ENCODE data around the gene ALKBH5.

The ALKBH5 gene

GRCh38 chr17:18148586-18148985 lies 35.0 kb upstream of the ALKBH5 start:
- Histone ChIP-seq H3K4me3 (ENCODE audit: low read depth, low read length, poor library complexity, severe bottlenecking) (no peak overlapping the region), H3K9me3 (ENCODE audit: low read length) (no peaks in the 10 kb centered on the region), H3K27ac (ENCODE audit: low read depth, low read length, poor library complexity, severe bottlenecking) (no peak overlapping the region), H3K9ac (ENCODE audit: low read length) (no peak overlapping the region), H3K36me3 (ENCODE audit: insufficient read depth, low read length) (no peaks in the 10 kb centered on the region), H3K79me2 (ENCODE audit: insufficient read depth, low read length) (no peaks in the 10 kb centered on the region), H3K4me2 (ENCODE audit: low read length) (no peak overlapping the region), H3K27me3 (ENCODE audit: insufficient read depth, low read length) (peaks cover 4% of the 10 kb centered on the region; the same call in 1 of the 2 replicates), H3F3A (ENCODE audit: insufficient read depth, low read length) (no peaks in the 10 kb centered on the region), H4K20me1 (ENCODE audit: insufficient read depth, low read length) (no peaks in the 10 kb centered on the region), H3K4me1 (ENCODE audit: insufficient read depth, low read length, severe bottlenecking) (peaks cover 8% of the 10 kb centered on the region), H2AFZ (ENCODE audit: low read length) (no peak overlapping the region), H3K9me2 (ENCODE audit: low read depth, low read length) (no peaks in the 10 kb centered on the region)
- TF ChIP-seq EZH2 (IDR thresholded peaks at IDR 0.05; ENCODE audit: borderline replicate concordance, low read length) = no peak

- Histone ChIP-seq H3K9me3 (ENCODE audit: low read length) (no peaks in the 10 kb centered on the region), H3K27me3 (ENCODE audit: insufficient read depth, low read length) (peaks cover 4% of the 10 kb centered on the region; the same call in 1 of the 2 replicates), H3F3A (ENCODE audit: insufficient read depth, low read length) (no peaks in the 10 kb centered on the region), H3K9ac (ENCODE audit: low read length) (no peak overlapping the region), H2AFZ (ENCODE audit: low read length) (no peak overlapping the region), H4K20me1 (ENCODE audit: insufficient read depth, low read length) (no peaks in the 10 kb centered on the region), H3K4me2 (ENCODE audit: low read length) (no peak overlapping the region), H3K4me1 (ENCODE audit: insufficient read depth, low read length, severe bottlenecking) (peaks cover 14% of the 10 kb centered on the region), H3K27ac (ENCODE audit: low read depth, low read length, poor library complexity, severe bottlenecking) (no peak overlapping the region), H3K36me3 (ENCODE audit: insufficient read depth, low read length) (no peaks in the 10 kb centered on the region), H3K4me3 (ENCODE audit: low read depth, low read length, poor library complexity, severe bottlenecking) (no peak overlapping the region), H3K9me2 (ENCODE audit: low read depth, low read length) (no peaks in the 10 kb centered on the region), H3K79me2 (ENCODE audit: insufficient read depth, low read length) (no peaks in the 10 kb centered on the region)
- TF ChIP-seq CTCF (IDR thresholded peaks at IDR 0.05; ENCODE audit: low read length) (no peak), EZH2 (IDR thresholded peaks at IDR 0.05; ENCODE audit: borderline replicate concordance, low read length) (no peak)
Measured at GRCh38 chr17:18151290-18151689, 32.3 kb upstream of the ALKBH5 start.

- Histone ChIP-seq H3F3A (ENCODE audit: insufficient read depth, low read length) (no peaks in the 10 kb centered on the region), H3K27me3 (ENCODE audit: insufficient read depth, low read length) (peaks cover 4% of the 10 kb centered on the region; the same call in 1 of the 2 replicates), H3K4me3 (ENCODE audit: low read depth, low read length, poor library complexity, severe bottlenecking) (no peak overlapping the region), H3K27ac (ENCODE audit: low read depth, low read length, poor library complexity, severe bottlenecking) (no peak overlapping the region), H3K9ac (ENCODE audit: low read length) (no peak overlapping the region), H3K36me3 (ENCODE audit: insufficient read depth, low read length) (no peaks in the 10 kb centered on the region), H3K4me1 (ENCODE audit: insufficient read depth, low read length, severe bottlenecking) (peaks cover 29% of the 10 kb centered on the region), H3K9me2 (ENCODE audit: low read depth, low read length) (no peaks in the 10 kb centered on the region), H3K79me2 (ENCODE audit: insufficient read depth, low read length) (no peaks in the 10 kb centered on the region), H3K9me3 (ENCODE audit: low read length) (no peaks in the 10 kb centered on the region), H3K4me2 (ENCODE audit: low read length) (no peak overlapping the region), H2AFZ (ENCODE audit: low read length) (no peak overlapping the region), H4K20me1 (ENCODE audit: insufficient read depth, low read length) (no peaks in the 10 kb centered on the region)
- TF ChIP-seq CTCF (IDR thresholded peaks at IDR 0.05; ENCODE audit: low read length) (no peak), EZH2 (IDR thresholded peaks at IDR 0.05; ENCODE audit: borderline replicate concordance, low read length) (no peak)
Measured at GRCh38 chr17:18155179-18155578, 28.4 kb upstream of the ALKBH5 start.

Measured in OCI-LY1 (cell line).